Adrenal gland (tissue), 12 donors: ENCODE measurements around the gene METRNL. TPM values are rescaled to one million over a fixed set of nuclear protein-coding genes. Genes with fewer than 3 reads are reported as not detected.
A peak's percentile ranks its signal among the peaks of the same experiment; 100 is the strongest.
"Not testable (repeated sequence)": the region's sequence is repeated elsewhere in the genome, so short reads cannot be mapped to it uniquely, and the experiment has no call there.

Source experiments
- DNase-seq, 7 donors: peaks; one replicate each; pipeline ENCODE4 v3.0.0-alpha.2; 2019 to 2020
- H3K27ac ChIP-seq, 5 donors: fragments of 200-600 bp; sonication (generic) in 4 of 5; 1 replicate in 3 of 5; 2 replicates in 2 of 5; pipeline versions ENCODE4 v1.5.1 to v1.8.0; 2016 to 2020; ENCODE audit warnings: mild to moderate bottlenecking in 1 of 5
- H3K27me3 ChIP-seq: fragments of 200-600 bp; 2 replicates; pipeline ENCODE4 v1.8.0; 2021
- H3K36me3 ChIP-seq, 2 donors: fragments of 200-600 bp; replicated peaks in 1 of 2; 1 replicate in 1 of 2; 2 replicates in 1 of 2; pipeline versions ENCODE4 v1.5.1 to v1.8.0; 2018 to 2022
- H3K4me1 ChIP-seq, 2 donors: fragments of 200-600 bp; replicated peaks in 1 of 2; 1 replicate in 1 of 2; 2 replicates in 1 of 2; pipeline versions ENCODE4 v1.5.1 to v1.8.0; 2018 to 2021
- H3K4me3 ChIP-seq, 4 donors: fragments of 200-600 bp; sonication (generic) in 3 of 4; one replicate each; pipeline ENCODE4 v1.5.1; 2016 to 2018
- H3K9me3 ChIP-seq, 3 donors: fragments of 200-600 bp; sonication (generic) in 1 of 3; replicated peaks in 1 of 3; 1 replicate in 2 of 3; 2 replicates in 1 of 3; pipeline versions ENCODE4 v1.5.1 to v1.8.0; 2016 to 2021
- CTCF ChIP-seq, 6 experiments: fragments of 450-650 bp in 4 of 6; fragments of 200-600 bp in 2 of 6; sonication (generic) in 1 of 6; IDR thresholded peaks; 1 replicate in 5 of 6; 2 replicates in 1 of 6; pipeline versions ENCODE4 v1.5.1 to v1.8.0; 2016 to 2021; ENCODE audit warnings: antibody characterized with exemption in 6 of 6, mild to moderate bottlenecking in 2 of 6, moderate library complexity in 1 of 6
- POLR2A ChIP-seq, 2 donors: fragments of 450-650 bp; IDR thresholded peaks; one replicate each; pipeline ENCODE4 v1.6.1; 2017; ENCODE audit warnings: antibody characterized with exemption in 2 of 2, mild to moderate bottlenecking in 2 of 2, moderate library complexity in 1 of 2
- WGBS, 4 donors: extraction: QIAGEN DNeasy Blood & Tissue Kit in 2 of 4; methylation state at CpG; one replicate each; pipeline versions ENCODE4 v1.1.5 to v1.1.7; 2013 to 2017; 5-methylcytosine and 5-hydroxymethylcytosine counted together
- intact Hi-C, 2 donors: fragments of 100-400 bp; cut with DNase I; formaldehyde crosslinking; loops; one replicate each; pipeline versions ENCODE4 v1.14.1 to v1.15.0; 2022 to 2023
- polyA plus RNA-seq, 3 donors: library from polyadenylated mRNA; stranded (reverse); fragments of 200-250 nt in 2 of 3; fragments of 350-450 nt in 1 of 3; fragmentation: Illumina TruSeq in 1 of 3; extraction: RNeasy Lipid Tissue Mini Kit (QIAGEN cat#74804) in 1 of 3; gene quantifications; one replicate each; pipeline ENCODE4 v1.2.3, GENCODE V29; 2013 to 2014
- total RNA-seq, 9 donors: library from RNA; depleted of rRNA in 4 of 9; stranded (reverse); fragments of >200 nt in 4 of 9; fragments of 120-200 nt in 1 of 9; fragmentation: NEBNext Ultra II Directional in 1 of 9; extraction: Animal tissue kit (Norgen Biotek cat#: 25700) in 1 of 9; gene quantifications; one replicate each; pipeline versions ENCODE4 v1.1.0 to v1.2.4, GENCODE V29; 2013 to 2023
- donor health status: healthy with polysubstance abuse.
- donor health status: Bipolar disorder and iron deficiency.
- donor health status: DM: yes; HTN: yes; CAD: no.
- donor health status: DM: no; HTN: no; CAD: no.
- donor health status: DM: no; HTN: no; CAD: no.
- donor health status: DM: yes; HTN: yes; CAD: no.

Gene METRNL
- total and polyA plus RNA-seq, 12 donors = 1.9 to 72.7 (median 25.9) TPM

GRCh38 chr17:83064732-83065659, 14.4 kb upstream of the METRNL start:
- Histone ChIP-seq H3K36me3 (no peaks in the 10 kb centered on the region), H3K4me3 (no peak overlapping the region), H3K4me1 (no peaks in the 10 kb centered on the region), H3K9me3 (no peaks in the 10 kb centered on the region), H3K27ac (no peak overlapping the region), H3K27me3 (no peaks in the 10 kb centered on the region)
- 81 to 85% (median 82%) methylated on average over 25 to 37 of the region's 37 CpGs for WGBS, 4 donors
- intact Hi-C loops = no loop called here
- peak in 6 of 7 donors; percentile 17 to 56 (median 31) for DNase-seq
- no peak for TF ChIP-seq POLR2A (IDR thresholded peaks at IDR 0.05)
- no peak for TF ChIP-seq CTCF (IDR thresholded peaks at IDR 0.05)

- no peak overlapping the region for H3K27ac ChIP-seq
- no peak overlapping the region for H3K4me3 ChIP-seq
- intact Hi-C loops = no loop called here
- peak in 6 of 7 donors; percentile 2 to 37 (median 10) for DNase-seq
- TF ChIP-seq CTCF (IDR thresholded peaks at IDR 0.05) (no peak), POLR2A (IDR thresholded peaks at IDR 0.05) (no peak)
- no peaks in the 10 kb centered on the region for H3K4me1 ChIP-seq
- H3K9me3 ChIP-seq = no peaks in the 10 kb centered on the region
- no peaks in the 10 kb centered on the region for H3K27me3 ChIP-seq
- WGBS, 4 donors = 87 to 90% (median 90%) methylated on average over 37 to 39 of the region's 39 CpGs
- H3K36me3 ChIP-seq = no peaks in the 10 kb centered on the region
Measured at GRCh38 chr17:83065660-83066542, 13.5 kb upstream of the METRNL start.

GRCh38 chr17:83066543-83066890, 12.9 kb upstream of the METRNL start:
- intact Hi-C loops, DNase-seq: not testable (repeated sequence)
- WGBS, 4 donors = 76 to 91% (median 89%) methylated on average over 10 to 19 of the region's 19 CpGs

GRCh38 chr17:83067071-83067717, 12.2 kb upstream of the METRNL start:
- intact Hi-C loops = no loop called here
- Histone ChIP-seq H3K36me3 (no peaks in the 10 kb centered on the region), H3K4me3 (no peak overlapping the region), H3K27me3 (no peaks in the 10 kb centered on the region), H3K4me1 (no peaks in the 10 kb centered on the region), H3K27ac (no peak overlapping the region), H3K9me3 (no peaks in the 10 kb centered on the region)
- DNase-seq = peak in 6 of 7 donors; percentile 5 to 44 (median 14)
- WGBS, 4 donors = 88 to 93% (median 92%) methylated on average over 11 to 29 of the region's 29 CpGs
- TF ChIP-seq POLR2A (IDR thresholded peaks at IDR 0.05) (no peak), CTCF (IDR thresholded peaks at IDR 0.05) (no peak)

More at GRCh38 chr17:83066543-83066890, 12.9 kb upstream of the METRNL start:
- H3K27me3 ChIP-seq, H3K36me3 ChIP-seq, H3K4me3 ChIP-seq, H3K27ac ChIP-seq, H3K4me1 ChIP-seq, H3K9me3 ChIP-seq: not testable (repeated sequence)
